ENCODE data around the gene SLC9C2.

SLC9C2 gene

DNA sequence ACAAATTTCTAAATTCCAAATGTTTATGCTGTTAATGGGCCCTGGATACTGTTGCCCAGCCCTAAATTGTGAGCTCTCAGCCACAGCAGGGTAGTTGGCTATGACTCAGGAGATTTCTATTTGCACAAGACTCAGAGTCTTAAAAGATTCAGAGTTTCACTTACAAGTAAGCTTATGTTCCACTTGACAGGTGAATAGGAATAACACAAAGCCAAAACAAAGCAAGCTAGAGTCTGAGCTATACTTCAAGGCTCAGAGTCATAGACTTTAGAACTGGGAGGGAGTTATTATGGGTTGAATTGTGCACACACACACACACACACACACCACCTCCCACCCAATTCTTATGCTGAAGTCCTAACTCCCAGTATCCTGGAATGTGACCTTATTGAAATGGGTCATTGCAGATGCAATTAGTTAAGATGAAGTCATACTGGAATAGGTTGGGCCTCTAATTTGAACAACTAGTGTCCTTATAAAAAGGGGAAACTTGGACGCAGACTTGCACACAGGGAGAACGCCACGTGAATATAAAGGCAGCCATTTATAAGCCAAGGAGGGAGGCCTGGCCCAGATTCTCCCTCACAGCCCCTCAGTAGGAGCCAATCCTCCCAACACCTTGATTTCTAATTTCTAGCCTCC is 95.5 kb downstream of the SLC9C2 start:
- TF ChIP-seq, protein P1, sequence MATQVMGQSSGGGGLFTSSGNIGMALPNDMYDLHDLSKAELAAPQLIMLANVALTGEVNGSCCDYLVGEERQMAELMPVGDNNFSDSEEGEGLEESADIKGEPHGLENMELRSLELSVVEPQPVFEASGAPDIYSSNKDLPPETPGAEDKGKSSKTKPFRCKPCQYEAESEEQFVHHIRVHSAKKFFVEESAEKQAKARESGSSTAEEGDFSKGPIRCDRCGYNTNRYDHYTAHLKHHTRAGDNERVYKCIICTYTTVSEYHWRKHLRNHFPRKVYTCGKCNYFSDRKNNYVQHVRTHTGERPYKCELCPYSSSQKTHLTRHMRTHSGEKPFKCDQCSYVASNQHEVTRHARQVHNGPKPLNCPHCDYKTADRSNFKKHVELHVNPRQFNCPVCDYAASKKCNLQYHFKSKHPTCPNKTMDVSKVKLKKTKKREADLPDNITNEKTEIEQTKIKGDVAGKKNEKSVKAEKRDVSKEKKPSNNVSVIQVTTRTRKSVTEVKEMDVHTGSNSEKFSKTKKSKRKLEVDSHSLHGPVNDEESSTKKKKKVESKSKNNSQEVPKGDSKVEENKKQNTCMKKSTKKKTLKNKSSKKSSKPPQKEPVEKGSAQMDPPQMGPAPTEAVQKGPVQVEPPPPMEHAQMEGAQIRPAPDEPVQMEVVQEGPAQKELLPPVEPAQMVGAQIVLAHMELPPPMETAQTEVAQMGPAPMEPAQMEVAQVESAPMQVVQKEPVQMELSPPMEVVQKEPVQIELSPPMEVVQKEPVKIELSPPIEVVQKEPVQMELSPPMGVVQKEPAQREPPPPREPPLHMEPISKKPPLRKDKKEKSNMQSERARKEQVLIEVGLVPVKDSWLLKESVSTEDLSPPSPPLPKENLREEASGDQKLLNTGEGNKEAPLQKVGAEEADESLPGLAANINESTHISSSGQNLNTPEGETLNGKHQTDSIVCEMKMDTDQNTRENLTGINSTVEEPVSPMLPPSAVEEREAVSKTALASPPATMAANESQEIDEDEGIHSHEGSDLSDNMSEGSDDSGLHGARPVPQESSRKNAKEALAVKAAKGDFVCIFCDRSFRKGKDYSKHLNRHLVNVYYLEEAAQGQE (IDR thresholded peaks at IDR 0.05; ENCODE audit: insufficient read depth in 1 of 2, low read depth in 2 of 2, low read length in 2 of 2), result no peak
- TF ChIP-seq TAF1 (IDR thresholded peaks at IDR 0.05; ENCODE audit: borderline replicate concordance, insufficient read depth, low read length) (no peak), FOXP2 (optimal IDR thresholded peaks at IDR 0.05; ENCODE audit: borderline replicate concordance, extremely low read depth, extremely low read length, insufficient read depth) (no peak), POLR2AphosphoS5 (IDR thresholded peaks at IDR 0.05; ENCODE audit: low read depth, low read length) (no peak), SIN3A (IDR thresholded peaks at IDR 0.05; ENCODE audit: borderline replicate concordance, insufficient read depth, low read length) (no peak)

DNA sequence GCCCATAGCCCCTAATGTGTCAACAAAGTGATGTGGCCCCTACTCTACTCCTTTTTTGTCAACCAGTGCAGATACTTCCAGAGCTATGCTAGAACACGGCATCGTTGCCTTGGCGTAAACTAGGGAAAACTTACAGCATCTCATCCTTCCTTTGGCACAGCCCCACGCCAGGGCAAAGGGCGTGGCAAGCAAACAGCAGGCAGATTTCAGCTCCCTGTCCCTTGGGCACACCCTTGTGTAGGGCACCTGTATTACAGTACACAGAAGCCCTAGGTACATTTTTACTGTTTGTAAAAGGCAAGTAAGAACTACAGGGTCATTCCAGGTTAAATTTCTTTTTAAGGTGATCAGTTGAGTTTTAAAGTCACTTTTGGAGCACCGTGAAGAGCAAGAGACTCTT is 96.4 kb downstream of the SLC9C2 start:
- TF ChIP-seq FOXP2 (optimal IDR thresholded peaks at IDR 0.05; ENCODE audit: borderline replicate concordance, extremely low read depth, extremely low read length, insufficient read depth) (no peak), SIN3A (IDR thresholded peaks at IDR 0.05; ENCODE audit: borderline replicate concordance, insufficient read depth, low read length) (no peak), POLR2AphosphoS5 (IDR thresholded peaks at IDR 0.05; ENCODE audit: low read depth, low read length) (no peak), TAF1 (IDR thresholded peaks at IDR 0.05; ENCODE audit: borderline replicate concordance, insufficient read depth, low read length) (no peak)
- TF ChIP-seq, protein P1 (IDR thresholded peaks at IDR 0.05; ENCODE audit: insufficient read depth in 1 of 2, low read depth in 2 of 2, low read length in 2 of 2), result no peak

DNA sequence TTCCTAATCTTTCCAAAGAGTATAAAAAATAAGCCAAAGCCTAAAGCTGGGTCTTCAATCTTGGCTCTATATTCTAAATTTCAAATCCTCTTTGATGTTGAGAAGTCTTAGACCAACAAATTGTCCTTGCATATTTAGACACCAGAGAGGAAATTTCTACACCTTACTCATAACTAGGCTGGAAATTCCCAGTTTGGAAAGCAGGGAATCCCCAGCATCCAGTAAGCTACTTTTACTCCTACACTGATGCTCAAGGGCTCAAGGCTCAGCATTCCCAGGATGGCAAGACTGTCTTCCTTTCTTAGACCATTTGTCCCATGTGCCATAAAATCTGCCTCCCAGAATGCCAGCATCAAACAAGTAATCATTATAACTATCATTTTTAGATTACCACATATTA is 97.5 kb downstream of the SLC9C2 start:
- no peak for TF ChIP-seq TAF1 (IDR thresholded peaks at IDR 0.05; ENCODE audit: borderline replicate concordance, insufficient read depth, low read length)
- no peak for TF ChIP-seq POLR2AphosphoS5 (IDR thresholded peaks at IDR 0.05; ENCODE audit: low read depth, low read length)
- no peak for TF ChIP-seq SIN3A (IDR thresholded peaks at IDR 0.05; ENCODE audit: borderline replicate concordance, insufficient read depth, low read length)
- TF ChIP-seq, protein P1 (IDR thresholded peaks at IDR 0.05; ENCODE audit: insufficient read depth in 1 of 2, low read depth in 2 of 2, low read length in 2 of 2), result no peak
- no peak for TF ChIP-seq FOXP2 (optimal IDR thresholded peaks at IDR 0.05; ENCODE audit: borderline replicate concordance, extremely low read depth, extremely low read length, insufficient read depth)

DNA sequence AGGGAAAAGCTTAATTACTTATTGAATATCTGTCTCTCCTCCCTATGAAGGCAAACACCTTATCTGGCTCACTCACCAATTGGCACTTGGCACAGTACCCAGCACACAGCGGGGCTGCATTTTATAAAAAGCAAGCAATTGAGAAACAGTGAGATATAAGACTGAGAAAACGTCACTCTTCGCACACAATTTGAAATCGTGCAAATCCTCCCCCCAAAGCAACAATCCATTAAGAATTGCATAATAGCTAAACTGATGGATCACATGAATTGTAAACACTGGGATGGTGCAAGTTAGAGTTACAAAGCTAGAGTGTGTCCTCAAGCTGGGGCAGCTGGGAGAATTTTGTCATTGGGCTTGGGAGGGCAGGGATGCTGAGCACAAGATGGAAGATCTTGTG is 98.6 kb downstream of the SLC9C2 start:
- TF ChIP-seq, protein P1 (IDR thresholded peaks at IDR 0.05; ENCODE audit: insufficient read depth in 1 of 2, low read depth in 2 of 2, low read length in 2 of 2), result no peak
- TF ChIP-seq TAF1 (IDR thresholded peaks at IDR 0.05; ENCODE audit: borderline replicate concordance, insufficient read depth, low read length), result no peak
- TF ChIP-seq POLR2AphosphoS5 (IDR thresholded peaks at IDR 0.05; ENCODE audit: low read depth, low read length), result no peak
- TF ChIP-seq SIN3A (IDR thresholded peaks at IDR 0.05; ENCODE audit: borderline replicate concordance, insufficient read depth, low read length), result no peak
- no peak for TF ChIP-seq FOXP2 (optimal IDR thresholded peaks at IDR 0.05; ENCODE audit: borderline replicate concordance, extremely low read depth, extremely low read length, insufficient read depth)

All from PFSK-1 (cell line).